PC-3 (cell line): ENCODE data around the gene ACTG2. TPM values are rescaled to one million over a fixed set of nuclear protein-coding genes. Genes with fewer than 3 reads are reported as not detected.

Experiments
- ATAC-seq: fragments of 200-7000 bp; cut with Tn5 transposase; 2 replicates; pipeline ENCODE4 v1.9.1; 2020; ENCODE audit warnings: mild to moderate bottlenecking, moderate library complexity
- BruUV-seq: library from RNA; stranded (reverse); fragments of 400-500 nt; replicated peaks from 2 replicates; lab custom pipeline; 2021; lab: Mats Ljungman, UMichigan
- CTCF ChIA-PET: fragments of 300-600 bp; sonication (Branson Sonifier 250); formaldehyde crosslinking; loops from one replicate; lab custom pipeline; 2022; ENCODE audit warnings: antibody characterized with exemption; lab: Charles Lee
- POLR2A ChIA-PET: fragments of 300-600 bp; sonication (Branson Sonifier 250); formaldehyde crosslinking; loops from one replicate; lab custom pipeline; 2022; ENCODE audit warnings: antibody characterized with exemption; ENCODE audit not compliant: unreplicated experiment; lab: Charles Lee
- DNase-seq: peaks from one replicate; pipeline ENCODE4 v3.0.0-alpha.2; 2015
- H2AFZ ChIP-seq: fragments of 300-600 bp; sonication (generic); 2 replicates; pipeline ENCODE4 v1.6.0; 2016; ENCODE audit warnings: antibody characterized with exemption, low read length
- H3F3A ChIP-seq: fragments of 300-600 bp; sonication (generic); one replicate; pipeline ENCODE4 v1.6.0; 2017; ENCODE audit warnings: antibody characterized with exemption, low read length, control low read depth, mild to moderate bottlenecking; ENCODE audit not compliant: unreplicated experiment
- H3K27ac ChIP-seq: fragments of 300-600 bp; sonication (generic); 2 replicates; pipeline ENCODE4 v1.5.1; 2016; ENCODE audit warnings: mild to moderate bottlenecking, low read length
- H3K27me3 ChIP-seq: fragments of 300-600 bp; sonication (generic); 2 replicates; pipeline ENCODE4 v1.6.1; 2016; ENCODE audit warnings: low read length, mixed read lengths
- H3K36me3 ChIP-seq: fragments of 300-600 bp; sonication (generic); 2 replicates; pipeline ENCODE4 v1.6.1; 2016; ENCODE audit warnings: low read depth, mixed run types, low read length, mixed read lengths
- H3K4me1 ChIP-seq: fragments of 300-600 bp; sonication (generic); 2 replicates; pipeline ENCODE4 v1.5.1; 2016; ENCODE audit warnings: low read length; ENCODE audit not compliant: insufficient read depth
- H3K4me2 ChIP-seq: fragments of 300-600 bp; sonication (generic); 2 replicates; pipeline ENCODE4 v1.6.0; 2016; ENCODE audit warnings: low read length
- H3K4me3 ChIP-seq: fragments of 300-600 bp; sonication (generic); 2 replicates; pipeline ENCODE4 v1.5.1; 2016; ENCODE audit warnings: mild to moderate bottlenecking, low read length, mixed read lengths
- H3K79me2 ChIP-seq: fragments of 300-600 bp; sonication (generic); 2 replicates; pipeline ENCODE4 v1.6.1; 2017; ENCODE audit warnings: low read length, mixed read lengths
- H3K9ac ChIP-seq: fragments of 300-600 bp; sonication (generic); 2 replicates; pipeline ENCODE4 v1.6.0; 2016; ENCODE audit warnings: mild to moderate bottlenecking, low read length
- H3K9me2 ChIP-seq: fragments of 300-600 bp; sonication (generic); replicated peaks from 2 replicates; pipeline ENCODE4 v1.6.1; 2016; ENCODE audit warnings: mixed run types, low read length, mixed read lengths
- H3K9me3 ChIP-seq: fragments of 300-600 bp; sonication (generic); 2 replicates; pipeline ENCODE4 v1.6.1; 2016; ENCODE audit warnings: low read length, mixed read lengths
- H4K20me1 ChIP-seq: fragments of 300-600 bp; sonication (generic); 2 replicates; pipeline ENCODE4 v1.6.1; 2016; ENCODE audit warnings: low read length, mixed read lengths
- EZH2 ChIP-seq: fragments of 300-600 bp; sonication (generic); IDR thresholded peaks from one replicate; pipeline ENCODE4 v1.6.1; 2017; ENCODE audit warnings: antibody characterized with exemption, mild to moderate bottlenecking, low read length; ENCODE audit not compliant: unreplicated experiment
- EZH2phosphoT487 ChIP-seq: fragments of 300-600 bp; sonication (generic); IDR thresholded peaks from 2 replicates; pipeline ENCODE4 v1.6.1; 2018; ENCODE audit warnings: mild to moderate bottlenecking, antibody characterized with exemption, low read length, borderline replicate concordance
- intact Hi-C: fragments of 100-400 bp; cut with micrococcal nuclease; formaldehyde crosslinking; loops from 2 replicates; pipeline ENCODE4 v1.9.0; 2023
- total RNA-seq: library from RNA; depleted of rRNA; stranded (reverse); fragments of >200 nt; gene quantifications from 2 replicates; pipeline ENCODE4 v1.2.3, GENCODE V29; 2014
- TF ChIP-seq, protein P1 (sequence below): fragments of 300-600 bp; sonication (generic); conservative IDR thresholded peaks from 2 replicates; pipeline ENCODE4 v1.5.1; 2017; ENCODE audit warnings: antibody characterized with exemption, low read depth, mild to moderate bottlenecking, low read length

Gene ACTG2
- total RNA-seq, 1 experiment from 2014 or later: 3.8 TPM

DNA sequence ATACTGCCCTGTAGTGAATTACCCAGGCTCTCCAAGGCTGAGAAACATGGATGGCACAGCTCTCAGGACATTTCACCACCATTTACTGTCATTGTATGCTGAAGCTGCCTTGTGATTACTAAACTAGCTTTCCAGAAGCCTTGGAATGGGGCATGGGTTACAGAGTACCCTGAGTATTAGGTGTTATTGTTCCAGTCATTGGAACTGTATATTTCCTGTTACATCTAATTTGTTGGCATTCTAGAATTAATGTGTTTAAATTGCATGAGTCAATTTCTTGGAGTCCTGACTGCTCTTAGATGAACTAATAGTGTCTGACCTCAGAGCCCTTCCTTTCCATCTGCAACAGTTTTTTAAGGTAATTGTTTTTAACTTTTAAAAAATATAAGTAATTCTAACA is 42.8 kb downstream of the ACTG2 start:
- CTCF ChIA-PET: interaction anchor here (0.6 kb wide), 1 partner anchor 109 kb away, joined by 5 read pairs; no protein-coding TSS in a partner anchor
- Histone ChIP-seq H2AFZ (no peak overlapping the region), H3F3A (no peaks in the 10 kb centered on the region), H4K20me1 (peaks cover 16% of the 10 kb centered on the region; the same call in 1 of the 2 replicates), H3K9ac (no peak overlapping the region), H3K4me1 (peaks cover 40% of the 10 kb centered on the region), H3K4me2 (no peak overlapping the region), H3K27me3 (no peaks in the 10 kb centered on the region), H3K4me3 (no peak overlapping the region), H3K36me3 (peaks cover 5% of the 10 kb centered on the region), H3K79me2 (peaks cover 91% of the 10 kb centered on the region), H3K9me3 (no peaks in the 10 kb centered on the region), H3K9me2 (no peaks in the 10 kb centered on the region), H3K27ac (0 out of 2 replicates have a peak overlapping the region, but pooled peaks have one; percentile 11)
- POLR2A ChIA-PET: no interaction called here
- peak; percentile 39 for DNase-seq
- intact Hi-C loops: loop anchor here (5.0 kb wide), 2 partner anchors 47 to 83 kb away; partner anchors contain the start of gene TET3
- no peak for TF ChIP-seq EZH2phosphoT487
- TF ChIP-seq, protein P1, sequence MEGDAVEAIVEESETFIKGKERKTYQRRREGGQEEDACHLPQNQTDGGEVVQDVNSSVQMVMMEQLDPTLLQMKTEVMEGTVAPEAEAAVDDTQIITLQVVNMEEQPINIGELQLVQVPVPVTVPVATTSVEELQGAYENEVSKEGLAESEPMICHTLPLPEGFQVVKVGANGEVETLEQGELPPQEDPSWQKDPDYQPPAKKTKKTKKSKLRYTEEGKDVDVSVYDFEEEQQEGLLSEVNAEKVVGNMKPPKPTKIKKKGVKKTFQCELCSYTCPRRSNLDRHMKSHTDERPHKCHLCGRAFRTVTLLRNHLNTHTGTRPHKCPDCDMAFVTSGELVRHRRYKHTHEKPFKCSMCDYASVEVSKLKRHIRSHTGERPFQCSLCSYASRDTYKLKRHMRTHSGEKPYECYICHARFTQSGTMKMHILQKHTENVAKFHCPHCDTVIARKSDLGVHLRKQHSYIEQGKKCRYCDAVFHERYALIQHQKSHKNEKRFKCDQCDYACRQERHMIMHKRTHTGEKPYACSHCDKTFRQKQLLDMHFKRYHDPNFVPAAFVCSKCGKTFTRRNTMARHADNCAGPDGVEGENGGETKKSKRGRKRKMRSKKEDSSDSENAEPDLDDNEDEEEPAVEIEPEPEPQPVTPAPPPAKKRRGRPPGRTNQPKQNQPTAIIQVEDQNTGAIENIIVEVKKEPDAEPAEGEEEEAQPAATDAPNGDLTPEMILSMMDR: no peak
- BruUV-seq: no TSS peak
- peak; percentile 59 for ATAC-seq

DNA sequence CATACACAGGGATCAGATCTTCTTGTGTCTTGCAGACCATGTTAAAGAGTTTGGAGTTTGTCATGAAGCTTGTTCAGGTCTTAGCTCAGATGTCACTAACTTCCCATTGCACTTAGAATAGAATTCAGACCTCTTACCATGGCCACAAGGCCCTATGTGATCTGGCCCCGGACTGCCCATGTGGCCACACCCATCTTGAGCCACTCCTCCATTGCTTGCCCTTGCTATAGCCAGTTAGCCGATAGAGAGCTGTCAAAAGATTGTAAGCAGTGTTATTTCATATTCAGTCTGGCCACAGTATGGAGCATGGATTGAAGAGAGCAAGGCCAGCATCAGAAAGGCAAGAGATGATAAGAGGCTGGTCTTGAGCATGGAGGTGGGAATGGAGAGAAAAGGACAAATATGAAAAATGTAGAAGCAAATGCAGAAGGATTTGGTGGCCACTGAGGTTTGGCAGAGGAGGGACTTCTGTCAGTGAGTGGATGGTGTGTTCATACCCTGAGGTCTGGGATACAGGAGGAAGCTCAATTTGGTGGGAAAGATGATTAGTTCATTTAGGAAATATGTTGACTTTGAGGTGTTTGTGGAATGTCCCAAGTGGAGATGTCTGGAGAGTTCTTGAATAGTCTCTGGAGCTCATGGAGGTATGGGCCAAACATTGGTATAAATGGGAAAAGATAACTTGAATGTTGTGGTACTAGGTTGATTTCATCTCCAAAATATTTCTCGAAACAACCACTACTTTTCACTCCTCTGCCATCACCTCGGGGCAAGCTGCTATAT is 44.5 kb downstream of the ACTG2 start:
- Histone ChIP-seq H3K4me2 (no peak overlapping the region), H2AFZ (no peak overlapping the region), H3K4me3 (no peak overlapping the region), H3K9me3 (no peaks in the 10 kb centered on the region), H3K9me2 (no peaks in the 10 kb centered on the region), H4K20me1 (peaks cover 16% of the 10 kb centered on the region; the same call in 1 of the 2 replicates), H3K36me3 (peaks cover 10% of the 10 kb centered on the region), H3K9ac (no peak overlapping the region), H3K4me1 (peaks cover 28% of the 10 kb centered on the region), H3K27me3 (no peaks in the 10 kb centered on the region), H3K27ac (no peak overlapping the region), H3K79me2 (peaks cover 89% of the 10 kb centered on the region), H3F3A (no peaks in the 10 kb centered on the region)
- intact Hi-C loops: loop anchor here (5.0 kb wide), 2 partner anchors 45 to 85 kb away; partner anchors contain the start of gene TET3
- ChIA-PET POLR2A (no interaction called here), CTCF (no interaction called here)
- ATAC-seq: no peak
- TF ChIP-seq EZH2phosphoT487 (no peak), EZH2 (no peak)
- TF ChIP-seq, protein P1: no peak
- no peak for DNase-seq
- no TSS peak for BruUV-seq

DNA sequence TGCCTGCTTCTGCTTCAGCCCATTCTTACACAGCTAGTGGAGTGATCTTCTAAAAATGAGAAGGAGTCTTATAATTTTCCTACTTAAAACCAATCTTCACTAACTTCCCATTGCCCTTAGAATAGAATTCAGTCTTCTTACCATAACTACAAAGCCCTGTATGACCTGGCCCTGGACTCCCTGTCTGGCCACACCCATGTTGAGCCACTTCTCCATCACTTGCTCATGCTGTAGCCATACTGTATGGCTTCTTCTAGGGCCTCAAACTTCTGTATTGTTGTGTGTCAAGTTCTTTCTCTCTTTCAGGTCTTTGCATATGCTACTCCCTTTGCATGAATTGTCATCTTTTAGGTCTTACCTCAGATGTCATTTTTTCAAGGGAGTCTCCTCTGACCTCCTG is 45.1 kb downstream of the ACTG2 start:
- TF ChIP-seq EZH2phosphoT487: no peak
- TF ChIP-seq, protein P1: no peak
- TF ChIP-seq EZH2: no peak
- POLR2A ChIA-PET: no interaction called here
- Histone ChIP-seq H3K9me2 (no peaks in the 10 kb centered on the region), H3K79me2 (peaks cover 89% of the 10 kb centered on the region), H3F3A (no peaks in the 10 kb centered on the region), H3K36me3 (peaks cover 10% of the 10 kb centered on the region), H2AFZ (no peak overlapping the region), H3K4me3 (no peak overlapping the region), H3K4me2 (no peak overlapping the region), H3K9me3 (no peaks in the 10 kb centered on the region), H3K9ac (no peak overlapping the region), H3K27ac (no peak overlapping the region), H4K20me1 (peaks cover 16% of the 10 kb centered on the region; the same call in 1 of the 2 replicates), H3K27me3 (no peaks in the 10 kb centered on the region), H3K4me1 (peaks cover 23% of the 10 kb centered on the region)
- ATAC-seq: no peak
- CTCF ChIA-PET: no interaction called here
- no peak for DNase-seq
- intact Hi-C loops: loop anchor here (5.0 kb wide), 2 partner anchors 44 to 86 kb away; partner anchors contain the start of gene TET3
- no TSS peak for BruUV-seq
